HEK293 (cell line): ENCODE results near the gene IRF8.

Experiments used
- CTCF ChIA-PET: fragments of 350-600 bp; formaldehyde crosslinking; extraction: SDS; loops from one replicate; lab custom pipeline; 2021; ENCODE audit warnings: antibody characterized with exemption; lab: Yijun Ruan, JAX
- POLR2A ChIA-PET: fragments of 300-600 bp; formaldehyde crosslinking; extraction: SDS; loops from one replicate; lab custom pipeline; 2020; ENCODE audit warnings: antibody characterized with exemption, inconsistent platforms; lab: Yijun Ruan, JAX
- H3K27ac ChIP-seq: fragments of 200-500 bp; sonication (Bioruptor generic); 2 replicates; pipeline ENCODE4 v1.5.1; 2014; ENCODE audit warnings: low read depth, low read length, control low read depth, inconsistent platforms; ENCODE audit errors: extremely low read depth
- H3K36me3 ChIP-seq, 2 experiments: fragments of 200-500 bp in 1 of 2; sonication (Bioruptor generic) in 1 of 2; 1 replicate in 1 of 2; 2 replicates in 1 of 2; pipeline ENCODE4 v1.5.1; 2014 to 2017; ENCODE audit warnings: inconsistent platforms in 2 of 2, low read length in 2 of 2; ENCODE audit not compliant: control insufficient read depth in 2 of 2, insufficient read depth in 1 of 2
- H3K4me1 ChIP-seq: fragments of 200-500 bp; sonication (Bioruptor generic); 2 replicates; pipeline ENCODE4 v1.5.1; 2014; ENCODE audit warnings: mild to moderate bottlenecking, low read length, inconsistent platforms; ENCODE audit not compliant: control insufficient read depth, insufficient read depth
- H3K4me3 ChIP-seq: 2 replicates; pipeline ENCODE4 v1.5.1; 2011; ENCODE audit warnings: low read depth, mild to moderate bottlenecking, control low read depth, low read length, moderate library complexity
- H3K9me3 ChIP-seq: fragments of 200-500 bp; sonication (Bioruptor generic); 2 replicates; pipeline ENCODE4 v1.5.1; 2014; ENCODE audit warnings: low read depth, low read length, inconsistent platforms; ENCODE audit not compliant: control insufficient read depth, insufficient read depth
- KLF16 ChIP-seq: fragments of 450-650 bp; formaldehyde crosslinking; IDR thresholded peaks from 2 replicates; pipeline ENCODE4 v1.5.1; 2017; ENCODE audit warnings: missing biosample characterization, missing genetic modification characterization
- OSR2 ChIP-seq: fragments of 450-650 bp; formaldehyde crosslinking; IDR thresholded peaks from 2 replicates; pipeline ENCODE4 v1.5.1; 2016; ENCODE audit warnings: missing biosample characterization, missing genetic modification characterization
- SP2 ChIP-seq: fragments of 450-650 bp; formaldehyde crosslinking; IDR thresholded peaks from 2 replicates; pipeline ENCODE4 v1.5.1; 2016; ENCODE audit warnings: missing biosample characterization, missing genetic modification characterization
- SP3 ChIP-seq: fragments of 450-650 bp; formaldehyde crosslinking; IDR thresholded peaks from 2 replicates; pipeline ENCODE4 v1.5.1; 2016; ENCODE audit warnings: missing biosample characterization, missing genetic modification characterization
- ZBTB1 ChIP-seq: fragments of 450-650 bp; formaldehyde crosslinking; IDR thresholded peaks from 2 replicates; pipeline ENCODE4 v1.5.1; 2016; ENCODE audit warnings: missing biosample characterization, missing genetic modification characterization
- ZFP41 ChIP-seq: fragments of 450-650 bp; formaldehyde crosslinking; IDR thresholded peaks from 2 replicates; pipeline ENCODE4 v1.5.1; 2016; ENCODE audit warnings: missing biosample characterization, missing genetic modification characterization, borderline replicate concordance
- ZNF121 ChIP-seq: fragments of 450-650 bp; formaldehyde crosslinking; IDR thresholded peaks from 2 replicates; pipeline ENCODE4 v1.5.1; 2016; ENCODE audit warnings: missing biosample characterization, missing genetic modification characterization
- ZNF138 ChIP-seq: fragments of 450-650 bp; formaldehyde crosslinking; IDR thresholded peaks from 2 replicates; pipeline ENCODE4 v1.5.1; 2016; ENCODE audit warnings: missing biosample characterization, missing genetic modification characterization, borderline replicate concordance
- ZNF449 ChIP-seq: fragments of 450-650 bp; formaldehyde crosslinking; IDR thresholded peaks from 2 replicates; pipeline ENCODE4 v1.5.1; 2017; ENCODE audit warnings: missing biosample characterization, mild to moderate bottlenecking, missing genetic modification characterization, moderate library complexity
- ZNF510 ChIP-seq: fragments of 450-650 bp; formaldehyde crosslinking; IDR thresholded peaks from 2 replicates; pipeline ENCODE4 v1.5.1; 2018; ENCODE audit warnings: mild to moderate bottlenecking, missing genetic modification characterization, missing biosample characterization; ENCODE audit not compliant: insufficient replicate concordance
- ZNF518A ChIP-seq: fragments of 450-650 bp; formaldehyde crosslinking; conservative IDR thresholded peaks from 2 replicates; pipeline ENCODE4 v1.5.1; 2016; ENCODE audit warnings: low read depth, missing biosample characterization, missing genetic modification characterization
- ZNF548 ChIP-seq: fragments of 450-650 bp; formaldehyde crosslinking; IDR thresholded peaks from 2 replicates; pipeline ENCODE4 v1.5.1; 2016; ENCODE audit warnings: missing biosample characterization, missing genetic modification characterization
- ZNF645 ChIP-seq: fragments of 450-650 bp; formaldehyde crosslinking; IDR thresholded peaks from 2 replicates; pipeline ENCODE4; 2016; ENCODE audit warnings: missing biosample characterization, missing genetic modification characterization
- ZNF707 ChIP-seq: fragments of 450-650 bp; formaldehyde crosslinking; IDR thresholded peaks from 2 replicates; pipeline ENCODE4 v1.5.1; 2016; ENCODE audit warnings: missing biosample characterization, missing genetic modification characterization
- ZNF76 ChIP-seq: fragments of 450-650 bp; formaldehyde crosslinking; IDR thresholded peaks from 2 replicates; pipeline ENCODE4; 2016; ENCODE audit warnings: low read depth, missing biosample characterization, missing genetic modification characterization, borderline replicate concordance
- ZNF785 ChIP-seq: fragments of 450-650 bp; formaldehyde crosslinking; IDR thresholded peaks from 2 replicates; pipeline ENCODE4 v1.5.1; 2016; ENCODE audit warnings: missing biosample characterization, missing genetic modification characterization
- TF ChIP-seq, protein P1 (sequence below): fragments of 450-650 bp; formaldehyde crosslinking; IDR thresholded peaks from 2 replicates; pipeline ENCODE4 v1.5.1; 2016; ENCODE audit warnings: missing biosample characterization, missing genetic modification characterization
- TF ChIP-seq, protein P2 (sequence below): fragments of 450-650 bp; formaldehyde crosslinking; IDR thresholded peaks from 2 replicates; pipeline ENCODE4 v1.5.1; 2016; ENCODE audit warnings: missing biosample characterization, missing genetic modification characterization, borderline replicate concordance
- TF ChIP-seq, protein P3 (sequence below): fragments of 450-650 bp; formaldehyde crosslinking; IDR thresholded peaks from 2 replicates; pipeline ENCODE4 v1.5.1; 2016; ENCODE audit warnings: missing biosample characterization, missing genetic modification characterization

The IRF8 gene

GRCh38 chr16:85918436-85918835 is 19.5 kb downstream of the IRF8 start:
- POLR2A ChIA-PET = no interaction called here
- Histone ChIP-seq H3K4me3 (no peak overlapping the region), H3K36me3 (peaks cover 0 to 32% of the 10 kb centered on the region in 2 experiments; a peak in 1 of 3 replicates), H3K27ac (no peak overlapping the region), H3K4me1 (no peaks in the 10 kb centered on the region), H3K9me3 (no peaks in the 10 kb centered on the region)
- CTCF ChIA-PET = interaction anchor here (1.4 to 1.5 kb wide), 2 partner anchors 11 to 97 kb away, joined by 4 to 5 read pairs; no protein-coding TSS in a partner anchor
- no peak for TF ChIP-seq SP3 (tag by site-specific recombination)
- TF ChIP-seq, protein P1, sequence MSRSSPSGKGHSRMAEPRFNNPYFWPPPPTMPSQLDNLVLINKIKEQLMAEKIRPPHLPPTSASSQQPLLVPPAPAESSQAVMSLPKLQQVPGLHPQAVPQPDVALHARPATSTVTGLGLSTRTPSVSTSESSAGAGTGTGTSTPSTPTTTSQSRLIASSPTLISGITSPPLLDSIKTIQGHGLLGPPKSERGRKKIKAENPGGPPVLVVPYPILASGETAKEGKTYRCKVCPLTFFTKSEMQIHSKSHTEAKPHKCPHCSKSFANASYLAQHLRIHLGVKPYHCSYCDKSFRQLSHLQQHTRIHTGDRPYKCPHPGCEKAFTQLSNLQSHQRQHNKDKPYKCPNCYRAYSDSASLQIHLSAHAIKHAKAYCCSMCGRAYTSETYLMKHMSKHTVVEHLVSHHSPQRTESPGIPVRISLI (tag by site-specific recombination) = no peak
- no peak for TF ChIP-seq OSR2 (tag by site-specific recombination)
- no peak for TF ChIP-seq ZNF76 (tag by site-specific recombination)
- no peak for TF ChIP-seq ZNF548
- no peak for TF ChIP-seq SP2 (tag by site-specific recombination)
- no peak for TF ChIP-seq ZFP41 (tag by site-specific recombination)
- no peak for TF ChIP-seq ZNF449
- no peak for TF ChIP-seq ZNF518A (tag by site-specific recombination)
- TF ChIP-seq, protein P2, sequence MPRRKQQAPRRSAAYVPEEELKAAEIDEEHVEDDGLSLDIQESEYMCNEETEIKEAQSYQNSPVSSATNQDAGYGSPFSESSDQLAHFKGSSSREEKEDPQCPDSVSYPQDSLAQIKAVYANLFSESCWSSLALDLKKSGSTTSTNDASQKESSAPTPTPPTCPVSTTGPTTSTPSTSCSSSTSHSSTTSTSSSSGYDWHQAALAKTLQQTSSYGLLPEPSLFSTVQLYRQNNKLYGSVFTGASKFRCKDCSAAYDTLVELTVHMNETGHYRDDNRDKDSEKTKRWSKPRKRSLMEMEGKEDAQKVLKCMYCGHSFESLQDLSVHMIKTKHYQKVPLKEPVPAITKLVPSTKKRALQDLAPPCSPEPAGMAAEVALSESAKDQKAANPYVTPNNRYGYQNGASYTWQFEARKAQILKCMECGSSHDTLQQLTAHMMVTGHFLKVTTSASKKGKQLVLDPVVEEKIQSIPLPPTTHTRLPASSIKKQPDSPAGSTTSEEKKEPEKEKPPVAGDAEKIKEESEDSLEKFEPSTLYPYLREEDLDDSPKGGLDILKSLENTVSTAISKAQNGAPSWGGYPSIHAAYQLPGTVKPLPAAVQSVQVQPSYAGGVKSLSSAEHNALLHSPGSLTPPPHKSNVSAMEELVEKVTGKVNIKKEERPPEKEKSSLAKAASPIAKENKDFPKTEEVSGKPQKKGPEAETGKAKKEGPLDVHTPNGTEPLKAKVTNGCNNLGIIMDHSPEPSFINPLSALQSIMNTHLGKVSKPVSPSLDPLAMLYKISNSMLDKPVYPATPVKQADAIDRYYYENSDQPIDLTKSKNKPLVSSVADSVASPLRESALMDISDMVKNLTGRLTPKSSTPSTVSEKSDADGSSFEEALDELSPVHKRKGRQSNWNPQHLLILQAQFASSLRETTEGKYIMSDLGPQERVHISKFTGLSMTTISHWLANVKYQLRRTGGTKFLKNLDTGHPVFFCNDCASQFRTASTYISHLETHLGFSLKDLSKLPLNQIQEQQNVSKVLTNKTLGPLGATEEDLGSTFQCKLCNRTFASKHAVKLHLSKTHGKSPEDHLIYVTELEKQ (tag by site-specific recombination) = no peak
- TF ChIP-seq ZNF121 (tag by site-specific recombination) = no peak
- TF ChIP-seq ZNF138 (tag by site-specific recombination) = no peak
- TF ChIP-seq KLF16 (tag by site-specific recombination) = no peak
- no peak for TF ChIP-seq ZNF707 (tag by site-specific recombination)
- no peak for TF ChIP-seq ZNF785 (tag by site-specific recombination)
- TF ChIP-seq, protein P3, sequence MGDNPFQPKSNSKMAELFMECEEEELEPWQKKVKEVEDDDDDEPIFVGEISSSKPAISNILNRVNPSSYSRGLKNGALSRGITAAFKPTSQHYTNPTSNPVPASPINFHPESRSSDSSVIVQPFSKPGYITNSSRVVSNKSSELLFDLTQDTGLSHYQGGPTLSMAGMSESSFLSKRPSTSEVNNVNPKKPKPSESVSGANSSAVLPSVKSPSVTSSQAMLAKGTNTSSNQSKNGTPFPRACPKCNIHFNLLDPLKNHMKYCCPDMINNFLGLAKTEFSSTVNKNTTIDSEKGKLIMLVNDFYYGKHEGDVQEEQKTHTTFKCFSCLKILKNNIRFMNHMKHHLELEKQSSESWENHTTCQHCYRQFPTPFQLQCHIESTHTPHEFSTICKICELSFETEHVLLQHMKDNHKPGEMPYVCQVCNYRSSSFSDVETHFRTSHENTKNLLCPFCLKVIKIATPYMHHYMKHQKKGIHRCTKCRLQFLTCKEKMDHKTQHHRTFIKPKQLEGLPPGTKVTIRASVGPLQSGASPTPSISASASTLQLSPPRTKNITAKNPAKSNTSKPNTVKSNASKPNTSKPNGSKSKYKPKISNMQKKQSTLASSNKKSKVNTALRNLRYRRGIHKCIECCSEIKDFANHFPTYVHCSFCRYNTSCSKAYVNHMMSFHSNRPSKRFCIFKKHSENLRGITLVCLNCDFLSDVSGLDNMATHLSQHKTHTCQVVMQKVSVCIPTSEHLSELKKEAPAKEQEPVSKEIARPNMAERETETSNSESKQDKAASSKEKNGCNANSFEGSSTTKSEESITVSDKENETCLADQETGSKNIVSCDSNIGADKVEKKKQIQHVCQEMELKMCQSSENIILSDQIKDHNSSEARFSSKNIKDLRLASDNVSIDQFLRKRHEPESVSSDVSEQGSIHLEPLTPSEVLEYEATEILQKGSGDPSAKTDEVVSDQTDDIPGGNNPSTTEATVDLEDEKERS (tag by site-specific recombination) = no peak
- TF ChIP-seq ZNF510 (tag by site-specific recombination) = no peak
- TF ChIP-seq ZBTB1 (tag by site-specific recombination) = no peak
- no peak for TF ChIP-seq ZNF645
